ENCODE results near the gene BNIP5. TPM values are rescaled to one million over a fixed set of nuclear protein-coding genes. Genes with fewer than 3 reads are reported as not detected.

BNIP5 gene
- total and polyA plus RNA-seq, 4 donors = not detected

DNA sequence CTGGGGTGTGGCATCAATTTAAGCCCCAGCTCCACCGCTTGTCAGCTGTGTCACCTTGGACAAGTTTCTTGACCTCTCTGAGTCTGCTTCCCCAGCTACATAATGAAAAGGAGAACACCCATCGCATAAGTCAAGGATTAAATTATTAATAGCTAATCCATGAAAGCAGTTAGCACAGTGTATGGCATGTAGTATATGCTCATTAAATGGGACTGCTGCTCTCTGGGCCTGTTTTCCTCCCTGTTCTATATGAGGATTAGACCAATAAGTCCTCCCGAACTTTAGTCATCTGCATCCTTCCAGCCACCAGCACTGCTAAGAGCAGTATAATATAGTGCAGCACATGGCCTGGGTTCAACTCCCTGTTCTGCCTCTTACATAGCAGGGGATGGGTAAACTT is 31.1 kb upstream of the BNIP5 start:
- Histone ChIP-seq H3K36me3 (ENCODE audit: control insufficient read depth in 4 of 4, insufficient read depth in 3 of 4, low read depth in 1 of 4, low read length in 3 of 4) (no peaks in the 10 kb centered on the region), H3K4me3 (ENCODE audit: low read depth in 1 of 3, low read length in 3 of 3) (no peak overlapping the region), H3K9ac (ENCODE audit: low read depth in 1 of 2, low read length in 2 of 2) (no peak overlapping the region), H3K9me3 (ENCODE audit: control insufficient read depth in 4 of 4, low read length in 3 of 4) (no peaks in the 10 kb centered on the region), H3K27me3 (ENCODE audit: control insufficient read depth in 4 of 4, insufficient read depth in 4 of 4, low read length in 3 of 4) (no peaks in the 10 kb centered on the region), H3K27ac (ENCODE audit: low read depth in 1 of 2, low read length in 2 of 2) (no peak overlapping the region), H3K4me1 (ENCODE audit: control insufficient read depth in 4 of 4, insufficient read depth in 4 of 4, low read length in 3 of 4) (no peaks in the 10 kb centered on the region)
- DNase-seq (ENCODE audit: low spot score) = no peak
- TF ChIP-seq, protein P1, sequence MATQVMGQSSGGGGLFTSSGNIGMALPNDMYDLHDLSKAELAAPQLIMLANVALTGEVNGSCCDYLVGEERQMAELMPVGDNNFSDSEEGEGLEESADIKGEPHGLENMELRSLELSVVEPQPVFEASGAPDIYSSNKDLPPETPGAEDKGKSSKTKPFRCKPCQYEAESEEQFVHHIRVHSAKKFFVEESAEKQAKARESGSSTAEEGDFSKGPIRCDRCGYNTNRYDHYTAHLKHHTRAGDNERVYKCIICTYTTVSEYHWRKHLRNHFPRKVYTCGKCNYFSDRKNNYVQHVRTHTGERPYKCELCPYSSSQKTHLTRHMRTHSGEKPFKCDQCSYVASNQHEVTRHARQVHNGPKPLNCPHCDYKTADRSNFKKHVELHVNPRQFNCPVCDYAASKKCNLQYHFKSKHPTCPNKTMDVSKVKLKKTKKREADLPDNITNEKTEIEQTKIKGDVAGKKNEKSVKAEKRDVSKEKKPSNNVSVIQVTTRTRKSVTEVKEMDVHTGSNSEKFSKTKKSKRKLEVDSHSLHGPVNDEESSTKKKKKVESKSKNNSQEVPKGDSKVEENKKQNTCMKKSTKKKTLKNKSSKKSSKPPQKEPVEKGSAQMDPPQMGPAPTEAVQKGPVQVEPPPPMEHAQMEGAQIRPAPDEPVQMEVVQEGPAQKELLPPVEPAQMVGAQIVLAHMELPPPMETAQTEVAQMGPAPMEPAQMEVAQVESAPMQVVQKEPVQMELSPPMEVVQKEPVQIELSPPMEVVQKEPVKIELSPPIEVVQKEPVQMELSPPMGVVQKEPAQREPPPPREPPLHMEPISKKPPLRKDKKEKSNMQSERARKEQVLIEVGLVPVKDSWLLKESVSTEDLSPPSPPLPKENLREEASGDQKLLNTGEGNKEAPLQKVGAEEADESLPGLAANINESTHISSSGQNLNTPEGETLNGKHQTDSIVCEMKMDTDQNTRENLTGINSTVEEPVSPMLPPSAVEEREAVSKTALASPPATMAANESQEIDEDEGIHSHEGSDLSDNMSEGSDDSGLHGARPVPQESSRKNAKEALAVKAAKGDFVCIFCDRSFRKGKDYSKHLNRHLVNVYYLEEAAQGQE (IDR thresholded peaks at IDR 0.05) = no peak
- TF ChIP-seq RXRA (IDR thresholded peaks at IDR 0.05) (no peak), GABPA (IDR thresholded peaks at IDR 0.05 in 1 of 2, conservative IDR thresholded peaks at IDR 0.05 in 1 of 2) (no peak)
- TF ChIP-seq, protein P2, sequence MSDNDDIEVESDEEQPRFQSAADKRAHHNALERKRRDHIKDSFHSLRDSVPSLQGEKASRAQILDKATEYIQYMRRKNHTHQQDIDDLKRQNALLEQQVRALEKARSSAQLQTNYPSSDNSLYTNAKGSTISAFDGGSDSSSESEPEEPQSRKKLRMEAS (IDR thresholded peaks at IDR 0.05) = no peak
- WGBS = 93% methylated on average over 3 of the region's 3 CpGs

DNA sequence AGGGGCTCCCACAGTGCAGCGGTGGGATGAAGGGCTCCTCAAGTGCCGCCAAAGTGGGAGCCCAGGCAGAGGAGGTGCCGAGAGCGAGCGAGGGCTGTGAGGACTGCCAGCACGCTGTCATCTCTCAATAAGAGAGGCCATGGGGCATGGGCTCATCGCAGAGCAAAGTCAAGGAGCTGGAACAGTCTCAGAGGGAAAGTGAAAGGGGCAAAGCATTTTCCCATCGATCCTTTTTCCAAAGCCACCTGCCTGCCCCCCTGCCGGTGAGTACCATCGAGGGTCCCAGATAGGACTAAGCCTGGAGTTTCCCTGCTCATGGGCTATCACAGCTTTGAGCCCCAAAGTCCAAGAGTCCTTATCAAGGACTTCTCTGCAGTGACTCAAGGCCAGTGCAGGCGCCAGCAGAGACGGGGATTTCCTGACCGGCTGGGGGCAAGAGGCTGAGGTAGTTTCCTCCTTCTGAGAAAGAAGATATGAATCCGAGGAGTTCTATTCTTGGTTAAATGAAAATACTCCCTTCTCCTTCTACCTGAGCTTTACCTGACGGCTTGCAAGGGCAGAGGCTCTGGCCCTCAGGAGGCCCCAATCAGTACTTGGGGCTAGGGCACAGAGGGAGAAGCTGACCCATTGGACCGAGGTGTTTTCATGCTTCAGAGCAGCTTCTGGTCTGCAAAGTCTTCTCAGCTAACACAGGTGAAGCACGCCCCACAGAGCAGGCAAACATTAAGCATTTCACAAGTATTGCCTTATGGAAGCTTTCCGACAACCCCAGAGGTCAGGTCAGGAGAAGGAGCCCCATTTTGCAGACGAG is 28.2 kb upstream of the BNIP5 start:
- no peaks in the 10 kb centered on the region for H3K9me3 ChIP-seq (ENCODE audit: control insufficient read depth in 4 of 4, low read length in 3 of 4)
- H3K4me3 ChIP-seq (ENCODE audit: low read depth in 1 of 3, low read length in 3 of 3) = no peak overlapping the region
- H3K9ac ChIP-seq (ENCODE audit: low read depth in 1 of 2, low read length in 2 of 2) = no peak overlapping the region
- no peak for TF ChIP-seq NR2F2 (IDR thresholded peaks at IDR 0.05)
- TF ChIP-seq, protein P1 (IDR thresholded peaks at IDR 0.05) = no peak
- no peak for TF ChIP-seq RAD21 (IDR thresholded peaks at IDR 0.05)
- no peak for TF ChIP-seq RXRA (IDR thresholded peaks at IDR 0.05)
- TF ChIP-seq GABPA (IDR thresholded peaks at IDR 0.05 in 1 of 2, conservative IDR thresholded peaks at IDR 0.05 in 1 of 2) = no peak
- TF ChIP-seq, protein P3, sequence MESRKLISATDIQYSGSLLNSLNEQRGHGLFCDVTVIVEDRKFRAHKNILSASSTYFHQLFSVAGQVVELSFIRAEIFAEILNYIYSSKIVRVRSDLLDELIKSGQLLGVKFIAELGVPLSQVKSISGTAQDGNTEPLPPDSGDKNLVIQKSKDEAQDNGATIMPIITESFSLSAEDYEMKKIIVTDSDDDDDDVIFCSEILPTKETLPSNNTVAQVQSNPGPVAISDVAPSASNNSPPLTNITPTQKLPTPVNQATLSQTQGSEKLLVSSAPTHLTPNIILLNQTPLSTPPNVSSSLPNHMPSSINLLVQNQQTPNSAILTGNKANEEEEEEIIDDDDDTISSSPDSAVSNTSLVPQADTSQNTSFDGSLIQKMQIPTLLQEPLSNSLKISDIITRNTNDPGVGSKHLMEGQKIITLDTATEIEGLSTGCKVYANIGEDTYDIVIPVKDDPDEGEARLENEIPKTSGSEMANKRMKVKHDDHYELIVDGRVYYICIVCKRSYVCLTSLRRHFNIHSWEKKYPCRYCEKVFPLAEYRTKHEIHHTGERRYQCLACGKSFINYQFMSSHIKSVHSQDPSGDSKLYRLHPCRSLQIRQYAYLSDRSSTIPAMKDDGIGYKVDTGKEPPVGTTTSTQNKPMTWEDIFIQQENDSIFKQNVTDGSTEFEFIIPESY (IDR thresholded peaks at IDR 0.05) = no peak
- TF ChIP-seq SP1 (IDR thresholded peaks at IDR 0.05) = no peak
- TF ChIP-seq HNF4A (conservative IDR thresholded peaks at IDR 0.05) = no peak
- no peak for TF ChIP-seq EGR1 (IDR thresholded peaks at IDR 0.05; ENCODE audit: low read depth in 2 of 2)
- no peak for TF ChIP-seq TAF1 (conservative IDR thresholded peaks at IDR 0.05)
- TF ChIP-seq, protein P4, sequence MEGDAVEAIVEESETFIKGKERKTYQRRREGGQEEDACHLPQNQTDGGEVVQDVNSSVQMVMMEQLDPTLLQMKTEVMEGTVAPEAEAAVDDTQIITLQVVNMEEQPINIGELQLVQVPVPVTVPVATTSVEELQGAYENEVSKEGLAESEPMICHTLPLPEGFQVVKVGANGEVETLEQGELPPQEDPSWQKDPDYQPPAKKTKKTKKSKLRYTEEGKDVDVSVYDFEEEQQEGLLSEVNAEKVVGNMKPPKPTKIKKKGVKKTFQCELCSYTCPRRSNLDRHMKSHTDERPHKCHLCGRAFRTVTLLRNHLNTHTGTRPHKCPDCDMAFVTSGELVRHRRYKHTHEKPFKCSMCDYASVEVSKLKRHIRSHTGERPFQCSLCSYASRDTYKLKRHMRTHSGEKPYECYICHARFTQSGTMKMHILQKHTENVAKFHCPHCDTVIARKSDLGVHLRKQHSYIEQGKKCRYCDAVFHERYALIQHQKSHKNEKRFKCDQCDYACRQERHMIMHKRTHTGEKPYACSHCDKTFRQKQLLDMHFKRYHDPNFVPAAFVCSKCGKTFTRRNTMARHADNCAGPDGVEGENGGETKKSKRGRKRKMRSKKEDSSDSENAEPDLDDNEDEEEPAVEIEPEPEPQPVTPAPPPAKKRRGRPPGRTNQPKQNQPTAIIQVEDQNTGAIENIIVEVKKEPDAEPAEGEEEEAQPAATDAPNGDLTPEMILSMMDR (IDR thresholded peaks at IDR 0.05; ENCODE audit: low read depth, low read length, missing input control) = no peak
- no peak for TF ChIP-seq FOXA2 (IDR thresholded peaks at IDR 0.05)
- TF ChIP-seq YY1 (IDR thresholded peaks at IDR 0.05) = no peak
- TF ChIP-seq, protein P5, sequence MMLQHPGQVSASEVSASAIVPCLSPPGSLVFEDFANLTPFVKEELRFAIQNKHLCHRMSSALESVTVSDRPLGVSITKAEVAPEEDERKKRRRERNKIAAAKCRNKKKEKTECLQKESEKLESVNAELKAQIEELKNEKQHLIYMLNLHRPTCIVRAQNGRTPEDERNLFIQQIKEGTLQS (IDR thresholded peaks at IDR 0.05) = no peak
- no peak for TF ChIP-seq HNF4G (IDR thresholded peaks at IDR 0.05)
- TF ChIP-seq, protein P2 (IDR thresholded peaks at IDR 0.05) = no peak
- no peak for TF ChIP-seq FOXA1 (IDR thresholded peaks at IDR 0.05)
- no peak for TF ChIP-seq JUND (IDR thresholded peaks at IDR 0.05)
- WGBS = 85% methylated on average over 18 of the region's 19 CpGs
- H3K27me3 ChIP-seq (ENCODE audit: control insufficient read depth in 4 of 4, insufficient read depth in 4 of 4, low read length in 3 of 4) = no peaks in the 10 kb centered on the region
- no peaks in the 10 kb centered on the region for H3K36me3 ChIP-seq (ENCODE audit: control insufficient read depth in 4 of 4, insufficient read depth in 3 of 4, low read depth in 1 of 4, low read length in 3 of 4)
- H3K4me1 ChIP-seq (ENCODE audit: control insufficient read depth in 4 of 4, insufficient read depth in 4 of 4, low read length in 3 of 4) = peaks cover 0 to 2% (median 0%) of the 10 kb centered on the region in 4 donors
- DNase-seq (ENCODE audit: low spot score) = no peak
- H3K27ac ChIP-seq (ENCODE audit: low read depth in 1 of 2, low read length in 2 of 2) = no peak overlapping the region

Data from liver (tissue), 9 donors.